Endothelial cell of umbilical vein (primary cell): ENCODE results near the gene FHIT.

Experiments
- POLR2A ChIP-seq: IDR thresholded peaks from 2 replicates; pipeline ENCODE4 v1.6.1; 2012; ENCODE audit warnings: low read depth, mild to moderate bottlenecking, control low read depth, low read length
- POLR2AphosphoS5 ChIP-seq: IDR thresholded peaks from 2 replicates; pipeline ENCODE4 v1.6.1; 2012; ENCODE audit warnings: low read depth, mild to moderate bottlenecking, control low read depth, low read length, moderate library complexity; ENCODE audit not compliant: insufficient read depth

GRCh38 chr3:59758672-59759071, 1492.6 kb downstream of the FHIT start:
- TF ChIP-seq POLR2AphosphoS5, result no peak
- TF ChIP-seq POLR2A, result no peak
